Hair follicular keratinocyte (primary cell): ENCODE data around the gene MC4R. TPM values are rescaled to one million over a fixed set of nuclear protein-coding genes. Genes with fewer than 3 reads are reported as not detected.

Experiments used
- total RNA-seq: library from RNA; depleted of rRNA; stranded (reverse); fragments of >200 nt; gene quantifications from 2 replicates; pipeline ENCODE4 v1.2.3, GENCODE V29; 2015

The MC4R gene
- not detected in 2 replicates for total RNA-seq

GRCh38 chr18:60372596-60372995, at the start of gene MC4R:
MC4R (minus strand) TSS chr18:60372775; CDS start chr18:60372349, 426 bp downstream.

